B cell (primary cell): ENCODE data around the gene RGS14. TPM values are rescaled to one million over a fixed set of nuclear protein-coding genes. Genes with fewer than 3 reads are reported as not detected.
"Not testable (repeated sequence)": the region's sequence is repeated elsewhere in the genome, so short reads cannot be mapped to it uniquely, and the experiment has no call there.

Experiments
- ATAC-seq: fragments of 200-7000 bp; cut with Tn5 transposase; one replicate; pipeline ENCODE4 v1.10.0; 2021; ENCODE audit warnings: low read depth, mild to moderate bottlenecking, moderate number of reproducible peaks, moderate library complexity
- CTCF ChIA-PET: fragments of 350-600 bp; sonication (Branson Sonifier 250); formaldehyde crosslinking; loops from one replicate; lab custom pipeline; 2021; ENCODE audit warnings: antibody characterized with exemption, inconsistent platforms; lab: Charles Lee
- POLR2A ChIA-PET: fragments of 350-600 bp; sonication (Branson Sonifier 250); formaldehyde crosslinking; loops from one replicate; lab custom pipeline; 2021; ENCODE audit warnings: antibody characterized with exemption; lab: Charles Lee
- DNase-seq: peaks from one replicate; pipeline ENCODE4 v3.0.0; 2013
- H2AFZ ChIP-seq: 2 replicates; pipeline ENCODE4 v1.6.1; 2012; ENCODE audit warnings: mild to moderate bottlenecking, low read depth, low read length; ENCODE audit not compliant: insufficient read depth, poor library complexity, severe bottlenecking
- H3K27ac ChIP-seq, 2 donors: 1 replicate in 1 of 2; 2 replicates in 1 of 2; pipeline ENCODE4 v1.5.1; 2012 to 2013; ENCODE audit warnings: low read length in 2 of 2, mild to moderate bottlenecking in 2 of 2, moderate library complexity in 1 of 2
- H3K27me3 ChIP-seq, 4 experiments: fragments of 200-600 bp in 1 of 4; sonication (generic) in 1 of 4; replicated peaks in 1 of 4; 1 replicate in 2 of 4; 2 replicates in 2 of 4; pipeline versions ENCODE4 v1.6.1 to v1.7.0; 2013 to 2016; ENCODE audit warnings: low read length in 3 of 4, mild to moderate bottlenecking in 2 of 4, mixed read lengths in 1 of 4, moderate library complexity in 1 of 4; ENCODE audit not compliant: insufficient read depth in 4 of 4, control insufficient read depth in 3 of 4; ENCODE audit errors: control extremely low read depth in 1 of 4
- H3K36me3 ChIP-seq, 2 experiments: replicated peaks in 1 of 2; 1 replicate in 1 of 2; 2 replicates in 1 of 2; pipeline versions ENCODE4 v1.6.1 to v1.7.1; 2013; ENCODE audit warnings: low read length in 1 of 2; ENCODE audit not compliant: insufficient read depth in 2 of 2, control insufficient read depth in 1 of 2; ENCODE audit errors: control extremely low read depth in 1 of 2, extremely low read depth in 1 of 2
- H3K4me1 ChIP-seq, 2 donors: fragments of 200-600 bp in 1 of 2; sonication (generic) in 1 of 2; 1 replicate in 1 of 2; 2 replicates in 1 of 2; pipeline versions ENCODE4 v1.5.1 to v1.6.1; 2013 to 2017; ENCODE audit warnings: low read length in 2 of 2; ENCODE audit not compliant: control insufficient read depth in 2 of 2, insufficient read depth in 2 of 2
- H3K4me2 ChIP-seq: replicated peaks from 2 replicates; pipeline ENCODE3; 2012; ENCODE audit warnings: mild to moderate bottlenecking, low read depth, low read length; ENCODE audit not compliant: poor library complexity, severe bottlenecking
- H3K4me3 ChIP-seq, 5 experiments: fragments of 200-600 bp in 1 of 5; sonication (generic) in 1 of 5; 1 replicate in 3 of 5; 2 replicates in 2 of 5; pipeline versions ENCODE4 v1.5.1 to v1.7.0; 2011 to 2016; ENCODE audit warnings: low read length in 4 of 5, mild to moderate bottlenecking in 4 of 5, low read depth in 2 of 5, control low read depth in 1 of 5, moderate library complexity in 1 of 5; ENCODE audit not compliant: insufficient read depth in 1 of 5; ENCODE audit errors: control extremely low read depth in 1 of 5, extremely low read depth in 1 of 5
- H3K79me2 ChIP-seq: fragments of 200-600 bp; sonication (generic); one replicate; pipeline ENCODE4 v1.6.0; 2016; ENCODE audit warnings: low read length; ENCODE audit not compliant: control insufficient read depth, insufficient read depth
- H3K9ac ChIP-seq: fragments of 200-600 bp; sonication (generic); 2 replicates; pipeline ENCODE4 v1.6.1; 2017; ENCODE audit warnings: mild to moderate bottlenecking, low read length, moderate library complexity
- H3K9me3 ChIP-seq, 3 donors: one replicate each; pipeline versions ENCODE4 v1.6.1 to v1.7.1; 2013; ENCODE audit warnings: low read length in 2 of 3; ENCODE audit not compliant: control insufficient read depth in 2 of 3, insufficient read depth in 1 of 3; ENCODE audit errors: control extremely low read depth in 1 of 3
- H4K20me1 ChIP-seq: 2 replicates; pipeline ENCODE4 v1.6.0; 2012; ENCODE audit warnings: mild to moderate bottlenecking, low read length; ENCODE audit not compliant: insufficient read depth, control insufficient read depth, poor library complexity, severe bottlenecking
- H3K27ac Mint-ChIP-seq: one replicate; pipeline ENCODE4 v1.8.0; 2021; ENCODE audit warnings: mixed read lengths
- H3K27me3 Mint-ChIP-seq: one replicate; pipeline ENCODE4 v1.8.0; 2021; ENCODE audit warnings: mixed read lengths
- H3K4me1 Mint-ChIP-seq: one replicate; pipeline ENCODE4 v1.8.0; 2021; ENCODE audit warnings: mixed read lengths
- H3K4me3 Mint-ChIP-seq: one replicate; pipeline ENCODE4 v1.8.0; 2021; ENCODE audit warnings: mixed read lengths
- H3K9me3 Mint-ChIP-seq: one replicate; pipeline ENCODE4 v1.8.0; 2022; ENCODE audit warnings: mixed read lengths; ENCODE audit not compliant: insufficient read depth
- EZH2 ChIP-seq: IDR thresholded peaks from 2 replicates; pipeline ENCODE4 v1.6.1; 2012; ENCODE audit warnings: borderline replicate concordance, low read depth, mild to moderate bottlenecking, moderate library complexity, low read length; ENCODE audit not compliant: insufficient read depth, poor library complexity, severe bottlenecking
- WGBS: methylation state at CpG from one replicate; pipeline ENCODE4 v1.1.5; 2013; ENCODE audit warnings: missing lambda C conversion rate; ENCODE audit not compliant: insufficient coverage; 5-methylcytosine and 5-hydroxymethylcytosine counted together
- intact Hi-C: fragments of 100-400 bp; cut with micrococcal nuclease; formaldehyde crosslinking; loops from one replicate; pipeline ENCODE4 v1.10.0; 2022
- polyA plus RNA-seq: library from polyadenylated mRNA; depleted of rRNA; stranded (reverse); fragments of >200 nt; gene quantifications from 2 replicates; pipeline ENCODE4 v1.2.3, GENCODE V29; 2012
- total RNA-seq, 2 donors: library from RNA; stranded (reverse); fragments of 120-200 nt in 1 of 2; gene quantifications; 1 replicate in 1 of 2; 2 replicates in 1 of 2; pipeline versions ENCODE4 v1.2.3 to v1.2.4, GENCODE V29; 2013 to 2022
- TF ChIP-seq, protein P1 (sequence below): fragments of 200-600 bp; IDR thresholded peaks from one replicate; pipeline ENCODE4 v1.8.0; 2022; ENCODE audit warnings: antibody characterized with exemption, mild to moderate bottlenecking

RGS14 gene
- total and polyA plus RNA-seq, 2 donors (not counting 1 experiment from before 2014, with no cell fraction given): 85.8 to 184 TPM

DNA sequence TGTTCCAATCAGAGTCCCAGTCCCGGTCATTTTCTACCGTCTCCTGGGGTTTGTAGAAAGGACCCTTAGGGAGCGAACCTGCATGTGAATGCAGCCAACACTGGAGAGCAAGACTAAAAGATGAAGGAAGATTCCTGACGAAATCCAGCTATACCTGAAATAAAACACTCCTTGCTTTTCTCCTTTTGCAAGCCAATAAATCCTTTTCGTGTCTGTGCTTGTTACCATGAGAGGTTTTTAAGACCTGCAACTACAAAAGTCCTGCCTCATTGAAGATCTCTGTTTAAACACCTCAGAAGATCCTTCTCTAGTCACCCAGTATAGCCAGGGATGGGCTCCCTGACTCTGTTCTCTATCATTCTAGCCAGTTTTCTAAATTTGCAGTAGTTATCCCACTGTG lies 16.5 kb downstream of the RGS14 start:
- TF ChIP-seq, protein P1, sequence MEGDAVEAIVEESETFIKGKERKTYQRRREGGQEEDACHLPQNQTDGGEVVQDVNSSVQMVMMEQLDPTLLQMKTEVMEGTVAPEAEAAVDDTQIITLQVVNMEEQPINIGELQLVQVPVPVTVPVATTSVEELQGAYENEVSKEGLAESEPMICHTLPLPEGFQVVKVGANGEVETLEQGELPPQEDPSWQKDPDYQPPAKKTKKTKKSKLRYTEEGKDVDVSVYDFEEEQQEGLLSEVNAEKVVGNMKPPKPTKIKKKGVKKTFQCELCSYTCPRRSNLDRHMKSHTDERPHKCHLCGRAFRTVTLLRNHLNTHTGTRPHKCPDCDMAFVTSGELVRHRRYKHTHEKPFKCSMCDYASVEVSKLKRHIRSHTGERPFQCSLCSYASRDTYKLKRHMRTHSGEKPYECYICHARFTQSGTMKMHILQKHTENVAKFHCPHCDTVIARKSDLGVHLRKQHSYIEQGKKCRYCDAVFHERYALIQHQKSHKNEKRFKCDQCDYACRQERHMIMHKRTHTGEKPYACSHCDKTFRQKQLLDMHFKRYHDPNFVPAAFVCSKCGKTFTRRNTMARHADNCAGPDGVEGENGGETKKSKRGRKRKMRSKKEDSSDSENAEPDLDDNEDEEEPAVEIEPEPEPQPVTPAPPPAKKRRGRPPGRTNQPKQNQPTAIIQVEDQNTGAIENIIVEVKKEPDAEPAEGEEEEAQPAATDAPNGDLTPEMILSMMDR: no peak
- no peak for TF ChIP-seq EZH2
- H3K79me2 ChIP-seq: no peaks in the 10 kb centered on the region
- DNase-seq: no peak
- H3K27me3 ChIP-seq: no peaks in the 10 kb centered on the region
- H2AFZ ChIP-seq: no peak overlapping the region
- intact Hi-C loops: no loop called here
- no peaks in the 10 kb centered on the region for H3K9me3 Mint-ChIP-seq
- no peaks in the 10 kb centered on the region for H3K9me3 ChIP-seq
- peaks cover 0 to 24% of the 10 kb centered on the region in 2 experiments for H3K36me3 ChIP-seq
- POLR2A ChIA-PET: no interaction called here
- H3K4me2 ChIP-seq: no peak overlapping the region
- no peak overlapping the region for H3K4me3 Mint-ChIP-seq
- CTCF ChIA-PET: no interaction called here
- peaks cover 32% of the 10 kb centered on the region in 2 donors for H3K4me1 ChIP-seq
- no peak for ATAC-seq
- no peaks in the 10 kb centered on the region for H3K27me3 Mint-ChIP-seq
- H3K4me3 ChIP-seq: no peak overlapping the region
- WGBS: 86% methylated on average over 2 of the region's 5 CpGs
- peaks cover 27% of the 10 kb centered on the region for H4K20me1 ChIP-seq
- H3K27ac ChIP-seq: no peak overlapping the region
- no peak overlapping the region for H3K9ac ChIP-seq
- peak overlapping the region; percentile 65 for H3K27ac Mint-ChIP-seq
- H3K4me1 Mint-ChIP-seq: peaks cover 31% of the 10 kb centered on the region

DNA sequence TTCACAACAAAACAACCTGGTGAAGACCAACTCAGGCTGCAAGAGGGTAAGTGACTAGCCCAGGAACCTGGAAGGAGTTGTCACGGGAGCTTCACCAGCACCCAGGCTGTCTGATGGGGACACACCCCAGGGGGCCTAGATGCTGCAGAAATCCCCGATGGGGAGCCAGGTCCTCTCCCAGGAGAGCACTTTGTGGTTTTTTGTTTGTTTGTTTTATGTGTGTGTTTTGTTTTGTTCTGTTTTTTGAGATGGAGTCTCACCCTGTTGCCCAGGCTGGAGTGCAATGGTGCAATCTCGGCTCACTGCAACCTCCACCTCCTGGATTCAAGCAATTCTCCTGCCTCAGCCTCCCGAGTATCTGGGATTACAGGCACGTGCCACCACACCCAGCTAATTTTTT lies 17.8 kb downstream of the RGS14 start:
- CTCF ChIA-PET, DNase-seq, H3K9me3 ChIP-seq, H3K4me3 ChIP-seq, H3K4me2 ChIP-seq, H3K27me3 Mint-ChIP-seq, H3K9me3 Mint-ChIP-seq, POLR2A ChIA-PET, H3K27ac ChIP-seq, H3K27me3 ChIP-seq, H2AFZ ChIP-seq, H3K27ac Mint-ChIP-seq, ATAC-seq, intact Hi-C loops, H3K9ac ChIP-seq, H3K4me3 Mint-ChIP-seq, H3K79me2 ChIP-seq: not testable (repeated sequence)
- Histone ChIP-seq H3K36me3 (peaks cover 0 to 15% of the 10 kb centered on the region in 2 experiments), H4K20me1 (peaks cover 14% of the 10 kb centered on the region), H3K4me1 (peaks cover 20% of the 10 kb centered on the region in 2 donors)
- H3K4me1 Mint-ChIP-seq: peaks cover 23% of the 10 kb centered on the region
- 59% methylated on average over 2 of the region's 5 CpGs for WGBS
